Stimulated activated CD4-positive, alpha-beta T cell treated with anti-CD3 and anti-CD28 coated beads, Interleukin-15, amount 100 ng/mL, for 1 hour (primary cell): ENCODE results near the gene PLAC1.

Experiments
- DNase-seq, 2 donors: peaks; one replicate each; pipeline ENCODE4 v3.0.0-alpha.2; 2020; ENCODE audit warnings: low read depth in 1 of 2, low spot score in 1 of 2

The PLAC1 gene

DNA sequence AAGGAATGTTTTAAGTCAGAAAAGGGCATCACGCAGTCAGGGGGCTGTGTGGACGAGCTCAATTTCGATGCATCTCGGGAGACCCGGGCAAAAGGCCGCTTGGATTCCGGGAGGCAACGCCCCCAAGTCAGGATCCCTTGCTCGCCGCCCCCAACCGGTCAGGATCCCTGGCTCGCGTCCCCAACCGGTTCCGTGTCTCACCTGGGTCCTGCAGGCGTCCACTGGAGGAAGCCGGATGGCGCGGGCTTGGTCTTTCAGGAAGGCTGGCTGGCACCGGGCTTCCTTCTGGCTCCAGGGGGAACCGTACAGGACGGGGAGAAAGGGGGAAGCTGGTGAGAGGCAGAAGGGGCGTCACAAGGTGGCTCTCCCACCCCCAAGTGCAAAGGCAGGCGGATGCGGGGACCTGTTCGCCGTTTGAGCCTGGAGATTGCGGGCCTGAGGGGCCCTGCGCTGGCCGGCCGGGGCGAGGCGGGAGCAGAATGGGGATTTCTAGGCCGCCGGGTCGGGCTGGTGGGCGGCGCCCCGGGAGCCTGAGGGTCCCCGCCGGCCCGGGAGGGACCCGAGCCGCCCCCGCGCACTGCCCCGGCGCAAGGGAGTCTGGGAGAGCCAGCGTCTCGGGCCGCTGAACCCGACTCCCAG lies 113.6 kb downstream of the PLAC1 start:
- DNase-seq, result no peak

DNA sequence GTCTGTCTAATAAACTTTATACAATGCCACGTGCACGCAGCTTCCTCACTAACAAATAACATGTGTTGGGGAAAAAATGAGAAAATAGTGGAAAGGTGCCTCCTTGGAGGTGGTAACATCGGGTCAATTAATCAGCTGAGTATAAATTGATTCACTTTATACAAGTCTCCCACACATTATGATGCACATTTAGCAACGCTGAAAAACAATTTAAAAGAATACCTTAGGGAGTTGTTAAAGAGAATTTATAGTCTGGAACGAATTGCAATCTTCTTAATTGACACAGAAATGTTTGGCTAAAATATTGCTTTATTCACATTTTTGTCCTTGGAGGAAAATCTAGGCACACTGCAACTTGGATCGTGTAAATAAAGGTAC lies 114.1 kb downstream of the PLAC1 start:
- no peak for DNase-seq

DNA sequence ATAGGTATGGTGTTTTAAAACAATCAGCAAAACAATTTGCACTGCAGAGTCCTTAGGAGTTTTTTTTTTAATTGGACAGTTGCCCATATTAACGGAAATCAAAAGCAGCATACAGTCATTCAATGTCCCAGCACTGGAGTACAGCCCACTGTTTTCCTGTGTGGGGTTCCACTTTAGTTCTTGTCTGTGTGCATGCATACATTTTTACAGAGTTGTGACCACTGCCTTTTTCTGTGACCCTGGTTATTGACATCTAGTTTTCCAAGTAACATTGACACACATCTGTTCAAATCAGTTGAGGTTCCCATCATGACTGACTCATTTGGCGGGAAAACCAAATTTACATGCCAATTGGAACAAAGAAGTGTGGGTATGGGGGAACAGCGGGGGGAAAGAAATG lies 115.0 kb downstream of the PLAC1 start:
- no peak for DNase-seq

DNA sequence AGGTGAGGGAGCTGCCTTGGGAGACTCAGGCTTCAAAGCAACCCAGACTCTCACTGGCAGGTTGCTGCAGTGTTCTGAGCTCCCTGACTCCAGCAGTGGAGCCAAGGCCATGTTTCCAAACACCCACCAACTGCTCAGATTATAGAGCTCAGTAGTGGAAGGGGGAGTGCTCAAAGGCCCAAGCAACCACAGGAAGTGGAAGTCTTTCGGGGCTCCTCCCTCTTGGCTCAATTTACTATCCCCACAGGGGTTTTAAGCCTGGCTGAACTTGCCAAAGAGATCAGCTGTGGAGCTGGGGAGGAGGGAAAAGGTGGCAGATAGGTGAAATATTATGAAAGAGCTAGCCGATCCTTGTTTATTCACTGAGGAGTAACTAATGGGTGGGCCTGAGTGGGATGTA lies 115.8 kb downstream of the PLAC1 start:
- no peak for DNase-seq

DNA sequence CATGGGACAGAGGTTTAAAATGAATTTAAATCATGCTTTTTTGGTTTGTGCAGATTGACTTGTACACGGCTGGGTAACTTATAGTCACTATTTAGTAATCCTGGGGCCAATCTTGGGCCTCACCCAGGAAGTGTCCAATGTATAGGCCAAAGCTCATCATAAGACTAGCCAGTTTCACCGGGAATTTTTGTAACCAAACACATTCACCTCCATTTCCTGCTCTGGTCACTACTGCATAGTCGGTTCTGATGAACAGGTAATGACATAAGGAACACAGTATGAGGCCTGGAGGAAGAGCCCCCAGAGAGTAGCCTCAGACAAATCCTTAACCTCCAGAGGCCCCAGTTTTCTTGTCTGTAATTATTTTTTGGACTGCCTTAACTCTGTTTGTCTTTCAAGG lies 116.4 kb downstream of the PLAC1 start:
- no peak for DNase-seq

DNA sequence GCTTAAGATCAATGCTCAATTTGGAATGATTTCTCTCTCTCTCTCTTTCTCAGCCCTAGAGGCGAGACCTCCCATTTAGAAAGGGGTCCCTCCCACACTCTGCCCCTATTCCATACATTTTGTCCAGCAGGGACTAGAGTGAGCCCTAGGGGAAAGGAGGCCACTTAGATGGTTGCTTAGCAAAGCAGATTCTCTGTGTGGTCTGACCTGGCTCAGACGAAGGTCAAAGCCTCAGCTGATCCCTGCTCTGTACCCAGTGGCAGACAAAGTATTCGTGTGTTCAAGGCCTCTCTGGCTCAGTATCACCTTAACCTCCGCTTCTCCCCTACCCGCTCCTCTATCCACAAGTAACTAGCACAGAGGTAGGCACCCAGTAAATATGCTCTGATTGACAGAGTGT lies 120.0 kb downstream of the PLAC1 start:
- no peak for DNase-seq

DNA sequence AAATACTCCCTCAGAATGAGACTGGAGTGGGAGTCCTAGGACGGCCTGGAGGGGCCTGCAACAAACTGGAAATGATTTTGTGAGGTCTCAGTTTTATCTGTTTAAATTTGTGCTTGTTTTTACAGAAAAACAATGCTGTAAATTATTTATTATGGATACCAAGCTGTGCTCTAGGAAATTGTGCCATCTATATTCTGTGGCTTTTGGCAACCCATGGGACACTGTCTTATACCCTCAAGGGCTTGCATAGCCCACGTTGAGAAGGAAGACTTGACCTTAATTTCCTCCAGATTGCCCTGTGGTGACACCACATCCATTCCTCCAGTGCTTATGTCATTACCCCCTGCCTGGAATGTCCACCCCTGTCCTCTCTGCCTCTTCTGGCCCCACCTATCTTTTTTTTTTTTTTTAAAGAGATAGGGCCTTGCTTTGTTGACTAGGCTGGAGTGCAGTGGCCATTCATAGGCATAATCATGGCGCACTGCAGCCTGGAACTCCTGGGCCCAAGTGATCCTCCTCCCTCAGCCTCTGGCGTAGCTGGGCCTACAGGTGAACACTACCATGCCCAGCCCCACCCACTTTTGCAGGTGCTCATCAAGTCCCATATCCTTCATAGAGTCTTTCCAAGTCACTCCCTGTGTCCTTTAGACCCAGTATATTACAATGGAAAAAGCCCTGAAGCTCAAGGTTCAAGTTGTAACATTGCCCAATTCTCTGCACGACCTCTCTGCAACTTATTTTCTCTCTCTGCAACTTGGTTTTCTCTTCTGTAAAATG lies 120.9 kb downstream of the PLAC1 start:
- no peak for DNase-seq

DNA sequence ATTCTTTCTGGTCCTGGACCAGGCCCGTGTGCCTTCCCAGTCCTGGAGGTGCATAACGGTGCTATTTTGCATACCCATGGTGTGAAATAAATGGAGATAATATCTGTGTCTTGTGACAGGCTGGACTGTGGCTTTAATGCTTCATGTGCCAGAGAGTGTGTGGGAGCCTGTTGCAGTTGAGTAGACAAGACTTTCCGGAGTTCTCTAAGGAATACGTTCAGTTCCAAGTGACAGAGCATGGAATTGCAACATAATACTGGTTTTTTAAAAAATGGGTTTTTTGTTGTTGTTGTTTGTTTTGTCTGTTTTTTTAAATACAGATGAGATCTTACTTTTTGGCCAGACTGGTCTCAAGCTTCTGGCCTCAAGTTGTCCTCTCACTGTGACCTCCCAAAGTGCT lies 124.3 kb downstream of the PLAC1 start:
- DNase-seq, result no peak

DNA sequence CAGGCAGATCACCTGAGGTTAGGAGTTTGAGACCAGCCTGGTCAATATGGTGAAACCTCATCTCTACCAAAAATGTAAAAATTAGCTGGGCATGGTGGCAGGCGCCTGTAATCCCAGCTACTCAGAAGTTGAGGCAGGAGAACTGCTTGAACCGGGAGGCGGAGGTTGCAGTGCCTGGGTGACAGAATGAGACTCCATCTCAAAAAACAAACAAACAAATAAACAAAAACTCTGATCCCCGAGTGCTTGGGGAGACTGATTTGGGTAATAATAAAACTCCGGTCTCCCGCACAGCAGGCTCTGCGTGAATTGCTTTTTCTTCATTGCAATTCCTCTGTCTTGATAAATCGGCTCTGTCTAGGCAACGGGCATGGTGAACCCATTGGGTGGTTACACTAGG lies 124.9 kb downstream of the PLAC1 start:
- no peak for DNase-seq

DNA sequence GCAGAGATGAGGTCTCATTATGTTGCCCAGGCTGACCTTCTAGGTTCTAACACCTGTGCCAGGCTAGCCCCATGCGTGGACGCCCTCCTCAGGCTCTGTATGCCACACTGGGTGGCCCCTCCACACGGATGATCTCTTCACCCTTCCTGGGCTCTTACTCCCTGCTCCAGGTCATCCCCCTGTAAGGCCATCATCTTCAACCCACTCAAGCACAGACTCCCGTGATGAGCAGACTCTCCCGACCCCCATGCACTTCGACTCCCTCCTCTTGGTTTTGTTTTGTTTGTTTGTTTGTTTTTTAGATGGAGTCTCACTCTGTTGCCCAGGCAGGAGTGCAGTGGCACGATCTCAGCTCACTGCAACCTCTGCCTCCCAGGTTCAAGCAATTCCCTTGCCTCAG lies 127.4 kb downstream of the PLAC1 start:
- DNase-seq, result no peak

DNA sequence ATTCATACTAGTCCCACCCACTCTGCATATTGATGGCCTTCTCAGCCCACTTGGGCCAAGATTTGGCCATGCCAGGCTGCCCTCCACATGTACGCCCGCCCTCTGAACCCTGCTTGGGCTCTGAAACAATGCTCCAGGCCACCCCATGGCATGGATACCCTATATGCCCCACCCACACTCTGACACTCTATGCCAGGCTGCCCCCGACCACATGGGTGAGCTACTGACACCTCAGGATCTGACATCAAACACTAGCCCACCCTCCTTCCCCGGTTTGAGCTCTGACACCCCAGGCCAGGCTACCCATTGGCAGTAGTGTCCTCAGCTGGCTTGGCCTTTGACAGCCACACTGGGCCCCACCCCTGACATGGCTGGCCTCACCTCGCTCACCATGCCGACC lies 128.8 kb downstream of the PLAC1 start:
- no peak for DNase-seq

DNA sequence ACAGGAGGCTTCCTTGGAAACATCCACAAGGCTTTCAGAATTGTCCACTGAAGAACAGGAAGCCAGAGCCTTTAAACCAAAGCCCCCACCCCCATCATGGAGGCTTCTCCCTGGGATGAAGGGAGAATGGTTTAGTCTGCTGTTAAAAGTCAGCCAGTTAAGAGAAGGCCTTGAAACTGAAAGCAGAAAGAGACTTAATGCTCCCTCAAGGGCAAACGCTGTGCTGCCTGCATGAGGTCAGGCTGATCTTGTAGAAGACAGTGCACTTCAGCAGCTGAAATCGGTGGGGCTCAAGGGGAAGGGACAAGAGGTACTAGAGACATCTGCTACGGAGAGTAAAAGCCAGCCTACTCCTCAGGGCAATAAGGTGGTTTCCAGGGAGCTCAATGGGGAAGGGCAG lies 129.3 kb downstream of the PLAC1 start:
- DNase-seq, result no peak

DNA sequence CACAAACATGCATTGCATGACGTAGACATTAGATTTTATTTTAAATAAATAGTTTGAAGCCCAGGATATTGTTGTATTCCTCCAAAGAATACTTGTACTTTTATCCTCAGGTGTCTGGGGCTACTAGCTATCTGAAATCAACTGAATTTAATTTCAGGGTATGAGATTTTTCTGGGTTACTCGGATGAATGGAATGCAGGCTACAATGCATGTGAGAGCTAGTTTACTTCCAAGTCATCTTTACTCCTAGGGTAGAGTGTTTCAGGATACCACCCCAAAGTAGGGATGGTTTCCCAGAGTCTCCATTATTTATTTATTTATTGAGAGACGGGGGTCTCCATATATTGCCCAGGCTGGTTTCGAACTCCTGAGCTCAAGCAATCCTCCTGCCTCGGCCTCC lies 131.9 kb downstream of the PLAC1 start:
- no peak for DNase-seq

DNA sequence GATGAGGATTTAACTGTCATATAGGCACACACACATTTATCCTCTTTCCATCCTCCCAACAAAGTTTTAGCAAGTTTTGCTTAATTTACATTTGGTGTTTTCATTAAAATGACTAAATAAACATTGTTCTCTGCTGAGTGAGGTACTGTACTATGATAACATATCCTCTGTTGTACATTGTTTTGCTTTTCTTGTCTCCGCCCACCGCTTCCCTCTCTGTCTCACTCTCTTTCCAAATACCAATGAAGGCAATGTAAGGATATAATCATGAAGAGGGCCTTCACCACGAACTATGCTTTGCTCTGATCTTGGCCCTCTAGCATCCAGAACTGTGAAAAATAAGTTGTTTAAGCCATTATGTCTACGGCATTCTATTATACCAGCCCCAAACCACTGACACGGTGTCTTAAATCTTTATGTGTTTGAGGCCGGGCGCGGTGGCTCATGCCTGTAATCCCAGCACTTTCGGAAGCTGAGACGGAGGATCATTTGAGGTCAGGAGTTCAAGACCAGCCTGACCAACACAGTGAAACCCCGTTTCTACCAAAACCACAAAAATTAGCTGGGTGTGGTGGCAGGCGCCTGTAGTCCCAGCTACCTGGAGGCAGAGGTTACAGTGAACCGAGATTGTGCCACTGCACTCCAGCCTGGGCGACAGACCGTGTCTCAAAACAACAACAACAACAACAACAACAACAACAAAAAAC lies 133.0 kb downstream of the PLAC1 start:
- DNase-seq, result no peak

DNA sequence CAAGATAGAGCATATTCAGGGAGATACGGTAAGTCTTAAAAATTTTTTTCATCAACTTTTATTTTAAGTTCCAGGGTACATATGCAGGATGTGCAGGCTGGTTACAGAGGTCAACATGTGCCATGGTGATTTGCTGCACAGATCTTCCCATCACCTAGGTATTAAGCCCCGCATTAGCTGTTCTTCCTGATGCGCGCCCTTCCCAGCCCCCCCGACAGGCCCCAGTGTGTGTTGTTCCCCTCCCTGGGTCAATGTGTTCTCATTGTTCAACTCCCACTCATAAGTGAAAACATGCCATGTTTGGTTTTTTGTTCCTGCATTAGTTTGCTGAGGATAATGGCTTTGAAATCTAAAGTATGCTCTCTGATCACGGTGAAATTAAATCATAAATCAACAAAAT lies 134.1 kb downstream of the PLAC1 start:
- DNase-seq, result no peak

DNA sequence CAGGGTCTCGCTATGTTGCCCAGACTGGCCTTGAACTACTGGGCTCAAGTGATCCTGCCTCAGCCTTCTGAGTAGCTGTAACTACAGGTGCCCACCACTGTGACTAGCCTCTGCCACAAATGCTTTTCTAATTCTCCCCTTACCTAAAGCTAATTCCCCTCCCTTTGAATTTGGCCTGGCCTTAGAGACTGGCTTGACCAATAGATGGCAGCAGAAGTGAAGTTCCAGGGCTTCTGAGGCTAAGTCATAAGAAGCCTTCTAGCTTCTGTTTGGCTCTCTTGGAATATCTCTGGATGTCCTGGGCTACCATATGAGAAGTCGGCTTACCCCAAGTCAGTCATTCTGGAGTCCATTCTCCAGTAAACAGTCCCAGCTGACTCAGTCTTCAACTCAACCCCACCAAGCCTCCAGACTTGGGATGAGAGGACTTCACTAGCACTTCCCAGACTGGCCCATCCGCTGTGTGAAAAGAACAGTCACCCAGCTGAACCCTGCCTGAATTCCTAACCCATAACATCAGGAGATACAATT lies 137.3 kb downstream of the PLAC1 start:
- DNase-seq, result no peak
